ENCODE data around the gene LMTK3. TPM values are rescaled to one million over a fixed set of nuclear protein-coding genes. Genes with fewer than 3 reads are reported as not detected.

Gene LMTK3
- total and polyA plus RNA-seq, 2 of the 13 experiments (the other 11 are each of a cell fraction or from before 2014, with no cell fraction given) = 0.18 to 0.29 TPM

- TF ChIP-seq CREM (IDR thresholded peaks at IDR 0.05) (peak; percentile 95), CREM (CRISPR knock-in tag; IDR thresholded peaks at IDR 0.05) (peak; percentile 38; the same call in 1 of the 2 replicates), ZMYM4 (CRISPR knock-in tag; IDR thresholded peaks at IDR 0.05) (peak; percentile 56), ZNF883 (CRISPR knock-in tag; IDR thresholded peaks at IDR 0.05; ENCODE audit: not compliant biosample characterization) (peak; percentile 67), RFX1 (IDR thresholded peaks at IDR 0.05) (peak; percentile 62; the same call in 1 of the 2 replicates), AHDC1 (CRISPR knock-in tag; IDR thresholded peaks at IDR 0.05; ENCODE audit: borderline replicate concordance) (no peak), ZNF124 (CRISPR knock-in tag; IDR thresholded peaks at IDR 0.05) (peak; percentile 77; the same call in 1 of the 2 replicates), MEF2D (CRISPR knock-in tag; IDR thresholded peaks at IDR 0.05) (peak; percentile 35; the same call in 1 of the 2 replicates), ZBTB3 (CRISPR knock-in tag; IDR thresholded peaks at IDR 0.05; ENCODE audit: borderline replicate concordance, low read depth) (peak; percentile 6; the same call in 1 of the 2 replicates), ZNF83 (CRISPR knock-in tag; IDR thresholded peaks at IDR 0.05; ENCODE audit: borderline replicate concordance) (peak; percentile 71; the same call in 1 of the 2 replicates), KLF12 (CRISPR knock-in tag; IDR thresholded peaks at IDR 0.05; ENCODE audit: borderline replicate concordance) (peak; percentile 61; the same call in 1 of the 2 replicates), ZNF33B (CRISPR knock-in tag; IDR thresholded peaks at IDR 0.05) (no peak), POLR2AphosphoS5 (IDR thresholded peaks at IDR 0.05; ENCODE audit: low read depth, low read length) (peak; percentile 73; the same call in 1 of the 2 replicates), MXD1 (CRISPR knock-in tag; IDR thresholded peaks at IDR 0.05) (peak; percentile 100; the same call in 1 of the 2 replicates), HNF1A (IDR thresholded peaks at IDR 0.05; ENCODE audit: low read depth) (no peak), HNF1A (CRISPR knock-in tag; IDR thresholded peaks at IDR 0.05; ENCODE audit: borderline replicate concordance) (0 out of 2 replicates have a peak, but pooled peaks have one; percentile 30), ZMAT3 (CRISPR knock-in tag; conservative IDR thresholded peaks at IDR 0.05) (0 out of 2 replicates have a peak, but pooled peaks have one; percentile 31)
These were observed 65.8 kb downstream of the LMTK3 start, which contains the start of gene GRWD1 (continued) for GRCh38 chr19:48445606-48446481.

All from HepG2 (cell line).